H1 (cell line): ENCODE data around the gene FOXC2. TPM values are rescaled to one million over a fixed set of nuclear protein-coding genes. Genes with fewer than 3 reads are reported as not detected.

Experiments used
- CTCF ChIA-PET: fragments of 300-600 bp; sonication (Branson Sonifier 250); formaldehyde crosslinking; loops from one replicate; lab custom pipeline; 2021; ENCODE audit not compliant: partially characterized antibody; lab: Charles Lee
- POLR2A ChIA-PET: fragments of 300-600 bp; sonication (Branson Sonifier 250); formaldehyde crosslinking; loops from one replicate; lab custom pipeline; 2021; ENCODE audit warnings: inconsistent platforms; ENCODE audit not compliant: partially characterized antibody; lab: Charles Lee
- DNase-seq, 2 experiments: peaks; one replicate each; pipeline versions ENCODE4 v3.0.0 to v3.0.0-alpha.2; 2010 to 2022; ENCODE audit warnings: low spot score in 2 of 2, low read depth in 1 of 2, mixed read lengths in 1 of 2
- FAIRE-seq: peaks from 2 replicates; lab custom pipeline; 2011; peaks lifted over from hg19 to GRCh38; lab: Jason Lieb, UNC
- H2AFZ ChIP-seq: 2 replicates; pipeline ENCODE4 v1.8.1; 2012; ENCODE audit warnings: low read length, inconsistent platforms
- H2AK5ac ChIP-seq: 2 replicates; pipeline ENCODE4 v1.6.1; 2013; ENCODE audit warnings: low read depth, low read length
- H2BK120ac ChIP-seq: replicated peaks from 2 replicates; pipeline ENCODE3; 2013; ENCODE audit warnings: low read depth, low read length, inconsistent platforms
- H2BK12ac ChIP-seq: 2 replicates; pipeline ENCODE4 v1.6.1; 2013; ENCODE audit warnings: low read depth, low read length
- H2BK15ac ChIP-seq: 2 replicates; pipeline ENCODE4 v1.6.1; 2013; ENCODE audit warnings: low read length
- H2BK20ac ChIP-seq: 2 replicates; pipeline ENCODE4 v1.6.1; 2013; ENCODE audit warnings: low read length
- H2BK5ac ChIP-seq: 2 replicates; pipeline ENCODE4 v1.6.1; 2013; ENCODE audit warnings: low read depth, low read length
- H3K14ac ChIP-seq: 2 replicates; pipeline ENCODE4 v1.6.1; 2013; ENCODE audit warnings: inconsistent platforms; ENCODE audit not compliant: insufficient read length
- H3K18ac ChIP-seq: 2 replicates; pipeline ENCODE4 v1.6.1; 2013; ENCODE audit warnings: low read length; ENCODE audit errors: extremely low read depth
- H3K23ac ChIP-seq: 2 replicates; pipeline ENCODE4 v1.6.1; 2013; ENCODE audit warnings: inconsistent platforms; ENCODE audit not compliant: insufficient read length
- H3K23me2 ChIP-seq: 2 replicates; pipeline ENCODE4 v1.6.1; 2013; ENCODE audit warnings: low read depth, low read length
- H3K27ac ChIP-seq: 2 replicates; pipeline ENCODE4 v1.6.1; 2011; ENCODE audit warnings: low read depth, low read length, inconsistent platforms
- H3K27me3 ChIP-seq, 4 experiments: replicated peaks in 1 of 4; 1 replicate in 1 of 4; 2 replicates in 3 of 4; pipeline versions ENCODE4 v1.6.1 to v1.8.1; 2011 to 2013; ENCODE audit warnings: low read length in 3 of 4, mild to moderate bottlenecking in 3 of 4, inconsistent platforms in 2 of 4, mixed read lengths in 2 of 4, moderate library complexity in 1 of 4; ENCODE audit not compliant: control insufficient read depth in 3 of 4, insufficient read depth in 3 of 4; ENCODE audit errors: extremely low read depth in 1 of 4
- H3K36me3 ChIP-seq, 4 experiments: 2 replicates each; pipeline versions ENCODE4 v1.6.1 to v1.8.1; 2011 to 2013; ENCODE audit warnings: mild to moderate bottlenecking in 4 of 4, low read length in 3 of 4, moderate library complexity in 2 of 4, control low read depth in 1 of 4, inconsistent platforms in 1 of 4; ENCODE audit not compliant: insufficient read depth in 4 of 4, control insufficient read depth in 2 of 4
- H3K4ac ChIP-seq: replicated peaks from 2 replicates; pipeline ENCODE3; 2013; ENCODE audit warnings: low read length, low read depth, mixed read lengths, inconsistent platforms; ENCODE audit not compliant: insufficient read length
- H3K4me1 ChIP-seq, 4 experiments: replicated peaks in 1 of 4; 1 replicate in 1 of 4; 2 replicates in 3 of 4; pipeline versions ENCODE4 v1.6.1 to v1.8.1; 2011 to 2013; ENCODE audit warnings: low read length in 3 of 4, inconsistent platforms in 2 of 4, mixed read lengths in 1 of 4; ENCODE audit not compliant: insufficient read depth in 4 of 4, control insufficient read depth in 3 of 4
- H3K4me2 ChIP-seq, 2 experiments: 2 replicates each; pipeline versions ENCODE4 v1.6.1 to v1.8.1; 2011 to 2013; ENCODE audit warnings: low read depth in 2 of 2, low read length in 2 of 2, control low read depth in 1 of 2, inconsistent platforms in 1 of 2, mild to moderate bottlenecking in 1 of 2; ENCODE audit not compliant: insufficient read depth in 1 of 2
- H3K4me3 ChIP-seq, 4 experiments: fragments of 200-600, 300-600 bp in 1 of 4; sonication (generic), shearing (Covaris generic), sonication (Bioruptor Twin) in 1 of 4; 2 replicates each; pipeline versions ENCODE4 v1.5.1 to v1.8.1; 2011 to 2016; ENCODE audit warnings: low read length in 4 of 4, low read depth in 3 of 4, control low read depth in 2 of 4, inconsistent platforms in 2 of 4, mild to moderate bottlenecking in 2 of 4, mixed read lengths in 1 of 4, moderate library complexity in 1 of 4; ENCODE audit not compliant: insufficient read depth in 2 of 4; ENCODE audit errors: extremely low read depth in 1 of 4
- H3K56ac ChIP-seq: replicated peaks from 2 replicates; pipeline ENCODE3; 2013; ENCODE audit warnings: low read depth, mild to moderate bottlenecking, mixed read lengths, low read length, inconsistent platforms; ENCODE audit not compliant: insufficient read length
- H3K79me1 ChIP-seq: 2 replicates; pipeline ENCODE4 v1.6.1; 2013; ENCODE audit warnings: low read depth, low read length, control low read depth
- H3K79me2 ChIP-seq, 2 experiments: 2 replicates each; pipeline versions ENCODE4 v1.6.1 to v1.8.1; 2012 to 2013; ENCODE audit warnings: low read length in 2 of 2, mild to moderate bottlenecking in 2 of 2, inconsistent platforms in 1 of 2; ENCODE audit not compliant: insufficient read depth in 2 of 2, control insufficient read depth in 1 of 2
- H3K9ac ChIP-seq, 4 experiments: replicated peaks in 1 of 4; 1 replicate in 1 of 4; 2 replicates in 3 of 4; pipeline versions ENCODE4 v1.6.1 to v1.8.1; 2011 to 2013; ENCODE audit warnings: low read depth in 3 of 4, low read length in 3 of 4, control low read depth in 2 of 4, mild to moderate bottlenecking in 2 of 4, moderate library complexity in 2 of 4, inconsistent platforms in 1 of 4; ENCODE audit errors: extremely low read depth in 1 of 4
- H3K9me3 ChIP-seq, 2 experiments: 2 replicates each; pipeline versions ENCODE4 v1.6.1 to v1.8.1; 2012 to 2013; ENCODE audit warnings: mild to moderate bottlenecking in 2 of 2, moderate library complexity in 2 of 2, control low read depth in 1 of 2, inconsistent platforms in 1 of 2, low read depth in 1 of 2, low read length in 1 of 2, mixed read lengths in 1 of 2; ENCODE audit not compliant: insufficient read depth in 2 of 2
- H4K20me1 ChIP-seq, 2 experiments: replicated peaks in 1 of 2; 2 replicates each; pipeline versions ENCODE3 to v1.8.1; 2011 to 2013; ENCODE audit warnings: inconsistent platforms in 2 of 2, low read length in 2 of 2, mild to moderate bottlenecking in 1 of 2; ENCODE audit not compliant: insufficient read depth in 2 of 2, control insufficient read depth in 1 of 2
- H4K5ac ChIP-seq: 2 replicates; pipeline ENCODE4 v1.6.1; 2013; ENCODE audit warnings: low read length, low read depth, mixed read lengths, inconsistent platforms; ENCODE audit not compliant: insufficient read length
- H4K8ac ChIP-seq: 2 replicates; pipeline ENCODE4 v1.8.0; 2013; ENCODE audit warnings: mild to moderate bottlenecking, moderate library complexity, low read length, inconsistent platforms; ENCODE audit not compliant: insufficient read depth; ENCODE audit errors: extremely low read depth
- H4K91ac ChIP-seq: replicated peaks from 2 replicates; pipeline ENCODE3; 2013; ENCODE audit warnings: low read length, mixed read lengths, inconsistent platforms; ENCODE audit not compliant: insufficient read length
- KDM5A ChIP-seq: fragments of 200-600 bp; IDR thresholded peaks from 2 replicates; pipeline ENCODE4 v1.7.1; 2012; ENCODE audit warnings: mild to moderate bottlenecking, low read length, inconsistent platforms, mixed read lengths
- PHF8 ChIP-seq: fragments of 200-600 bp; sonication (generic); conservative IDR thresholded peaks from 2 replicates; pipeline ENCODE4 v1.7.1; 2012; ENCODE audit warnings: low read depth, mild to moderate bottlenecking, inconsistent platforms, low read length, moderate library complexity
- SIX5 ChIP-seq: IDR thresholded peaks from 2 replicates; pipeline ENCODE4 v1.6.1; 2011; ENCODE audit warnings: mild to moderate bottlenecking, low read depth, low read length
- WGBS, 2 experiments: shearing (Covaris generic) in 1 of 2; methylation state at CpG; one replicate each; pipeline versions ENCODE4 v1.1.6 to v1.1.7; 2013 to 2015; ENCODE audit warnings: low lambda C conversion rate in 2 of 2, mixed read lengths in 2 of 2, inconsistent platforms in 1 of 2, low coverage in 1 of 2, missing lambda C conversion rate in 1 of 2; ENCODE audit not compliant: insufficient replicate concordance in 2 of 2, insufficient coverage in 1 of 2, insufficient read length in 1 of 2; ENCODE audit errors: extremely low coverage in 1 of 2, missing lambda C conversion rate in 1 of 2; 5-methylcytosine and 5-hydroxymethylcytosine counted together
- polyA plus RNA-seq, 7 experiments: library from polyadenylated mRNA; depleted of rRNA in 3 of 7; stranded (reverse) in 5 of 7; unstranded in 2 of 7; fragments of >200 nt in 5 of 7; fragments of 200-250 nt in 2 of 7; gene quantifications; 1 replicate in 5 of 7; 2 replicates in 1 of 7; 4 replicates in 1 of 7; pipeline versions ENCODE4 v1.2.1 to v1.2.3, GENCODE V29; 2011 to 2013; ENCODE audit warnings: missing spikeins in 2 of 7, mixed read lengths in 2 of 7
- total RNA-seq: library from RNA; stranded (reverse); fragmentation: NEBNext Ultra II Directional; extraction: Animal tissue kit (Norgen Biotek cat#: 25700); gene quantifications from 2 replicates; pipeline ENCODE4 v1.2.1, GENCODE V29; 2021

FOXC2 gene
- total and polyA plus RNA-seq, 2 of the 8 experiments (the other 6 are each of a cell fraction or from before 2014, with no cell fraction given) = 0.09 TPM; not detected in 1

DNA sequence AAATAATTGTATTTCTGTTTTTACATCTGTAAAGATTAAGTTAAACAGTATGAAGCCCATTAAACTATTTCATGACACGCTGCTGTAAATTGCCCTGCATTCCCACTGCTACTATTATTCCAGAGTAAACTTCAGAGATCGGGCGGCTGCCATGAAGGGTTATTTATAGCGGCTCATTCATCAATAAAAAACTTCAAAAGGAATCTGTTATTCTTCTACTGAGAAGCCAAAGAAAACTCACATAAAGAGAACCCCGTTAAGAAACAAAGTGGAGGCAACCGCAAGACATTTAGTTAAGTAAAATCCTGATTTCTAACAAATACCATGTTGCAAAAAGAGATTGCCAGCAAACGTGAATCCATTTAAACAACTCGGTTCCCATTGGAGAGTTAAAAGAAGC is 28.1 kb downstream of the FOXC2 start:
- peaks cover 0 to 2% of the 10 kb centered on the region in 2 experiments for H4K20me1 ChIP-seq
- H2BK120ac ChIP-seq = no peak overlapping the region
- H3K79me2 ChIP-seq = no peaks in the 10 kb centered on the region
- no peak overlapping the region for H3K23ac ChIP-seq
- WGBS, 2 experiments = 88% methylated on average over 8 of the region's 8 CpGs; no CpG with 5 or more reads in 1 of the 2 experiments
- H2AFZ ChIP-seq = no peak overlapping the region
- no peak overlapping the region for H2AK5ac ChIP-seq
- H3K4me1 ChIP-seq = no peaks in the 10 kb centered on the region; a peak in 1 of 7 replicates
- no peak overlapping the region for H3K4ac ChIP-seq
- H2BK15ac ChIP-seq = no peak overlapping the region
- H4K8ac ChIP-seq = no peak overlapping the region
- H2BK12ac ChIP-seq = no peak overlapping the region
- H2BK20ac ChIP-seq = no peak overlapping the region
- H3K18ac ChIP-seq = no peak overlapping the region
- H4K5ac ChIP-seq = no peak overlapping the region
- no peak overlapping the region for H3K14ac ChIP-seq
- CTCF ChIA-PET = interaction anchor here (0.6 to 2.6 kb wide), 3 partner anchors 12 to 30 kb away, joined by 3 to 8 read pairs (median 3); no protein-coding TSS in a partner anchor
- no peak overlapping the region for H3K4me3 ChIP-seq
- no peak overlapping the region for H3K4me2 ChIP-seq
- POLR2A ChIA-PET = no interaction called here
- H3K23me2 ChIP-seq = peaks cover 4% of the 10 kb centered on the region; the same call in 1 of the 2 replicates
- H3K9me3 ChIP-seq = no peaks in the 10 kb centered on the region
- no peak overlapping the region for H4K91ac ChIP-seq
- no peak overlapping the region for H3K27ac ChIP-seq
- no peak overlapping the region for H3K56ac ChIP-seq
- FAIRE-seq = no peak
- H3K9ac ChIP-seq = no peak overlapping the region
- no peaks in the 10 kb centered on the region for H3K79me1 ChIP-seq
- DNase-seq = no peak
- H2BK5ac ChIP-seq = no peak overlapping the region
- no peaks in the 10 kb centered on the region for H3K36me3 ChIP-seq
- peaks cover 0 to 3% (median under 1%) of the 10 kb centered on the region in 4 experiments; a peak in 4 of 7 replicates for H3K27me3 ChIP-seq
- no peak for TF ChIP-seq SIX5
- no peak for TF ChIP-seq KDM5A
- TF ChIP-seq PHF8 = no peak
